ENCODE results near the gene UST. TPM values are rescaled to one million over a fixed set of nuclear protein-coding genes. Genes with fewer than 3 reads are reported as not detected.

UST gene
- total RNA-seq, 1 donor from 2014 or later = 33.3 TPM

GRCh38 chr6:149049230-149049629, 302.4 kb downstream of the UST start:
- Histone ChIP-seq H3K27ac (no peak overlapping the region), H3K4me3 (no peak overlapping the region), H3K36me3 (no peaks in the 10 kb centered on the region), H3K4me2 (no peak overlapping the region), H3K27me3 (no peaks in the 10 kb centered on the region), H2AFZ (replicated peaks) (no peak overlapping the region), H3K79me2 (ENCODE audit: low read depth) (no peaks in the 10 kb centered on the region), H3K9ac (no peak overlapping the region), H4K20me1 (ENCODE audit: low read depth) (no peaks in the 10 kb centered on the region), H3K9me3 (ENCODE audit: low read depth) (no peaks in the 10 kb centered on the region), H3K4me1 (peaks cover 7% of the 10 kb centered on the region), H3F3A (ENCODE audit: low read depth) (no peaks in the 10 kb centered on the region)
- peaks cover 3% of the 10 kb centered on the region for H3K27me3 Mint-ChIP-seq (ENCODE audit: insufficient read depth, low read depth)
- no peak overlapping the region for H3K27ac Mint-ChIP-seq
- H3K36me3 Mint-ChIP-seq = peaks cover 20% of the 10 kb centered on the region
- TF ChIP-seq CTCF (IDR thresholded peaks at IDR 0.05) = no peak
- TF ChIP-seq EZH2 (IDR thresholded peaks at IDR 0.05) = no peak
- no peak for TF ChIP-seq EZH2phosphoT487 (IDR thresholded peaks at IDR 0.05)
- no peaks in the 10 kb centered on the region for H3K9me3 Mint-ChIP-seq
- DNase-seq (ENCODE audit: low spot score) = no peak
- no peak overlapping the region for H3K4me3 Mint-ChIP-seq
- peaks cover 13% of the 10 kb centered on the region for H3K4me1 Mint-ChIP-seq

- H3K4me3 ChIP-seq = no peak overlapping the region
- Mint-ChIP-seq H3K9me3 (no peaks in the 10 kb centered on the region), H3K4me1 (peaks cover 15% of the 10 kb centered on the region), H3K36me3 (peaks cover 23% of the 10 kb centered on the region), H3K27me3 (ENCODE audit: insufficient read depth, low read depth) (peaks cover 3% of the 10 kb centered on the region), H3K27ac (no peak overlapping the region), H3K4me3 (no peak overlapping the region)
- H3K27ac ChIP-seq = no peak overlapping the region
- no peaks in the 10 kb centered on the region for H3K36me3 ChIP-seq
- H2AFZ ChIP-seq (replicated peaks) = no peak overlapping the region
- H3K9me3 ChIP-seq (ENCODE audit: low read depth) = no peaks in the 10 kb centered on the region
- H3K4me2 ChIP-seq = no peak overlapping the region
- H3K27me3 ChIP-seq = no peaks in the 10 kb centered on the region
- no peak for TF ChIP-seq EZH2phosphoT487 (IDR thresholded peaks at IDR 0.05)
- no peak for TF ChIP-seq EZH2 (IDR thresholded peaks at IDR 0.05)
- no peak for TF ChIP-seq CTCF (IDR thresholded peaks at IDR 0.05)
- H3K79me2 ChIP-seq (ENCODE audit: low read depth) = no peaks in the 10 kb centered on the region
- DNase-seq (ENCODE audit: low spot score) = no peak
- no peaks in the 10 kb centered on the region for H3F3A ChIP-seq (ENCODE audit: low read depth)
- peaks cover 7% of the 10 kb centered on the region for H3K4me1 ChIP-seq
- H4K20me1 ChIP-seq (ENCODE audit: low read depth) = no peaks in the 10 kb centered on the region
- H3K9ac ChIP-seq = no peak overlapping the region
These were observed 303.3 kb downstream of the UST start for GRCh38 chr6:149050160-149050559.

- H3K4me3 ChIP-seq = no peak overlapping the region
- H3K4me1 ChIP-seq = peaks cover 7% of the 10 kb centered on the region
- H3F3A ChIP-seq (ENCODE audit: low read depth) = no peaks in the 10 kb centered on the region
- H3K4me3 Mint-ChIP-seq = no peak overlapping the region
- peaks cover 10% of the 10 kb centered on the region for H3K4me1 Mint-ChIP-seq
- H3K27ac ChIP-seq = no peak overlapping the region
- no peak overlapping the region for H3K27ac Mint-ChIP-seq
- H3K36me3 ChIP-seq = no peaks in the 10 kb centered on the region
- H3K27me3 ChIP-seq = no peaks in the 10 kb centered on the region
- H3K36me3 Mint-ChIP-seq = peaks cover 18% of the 10 kb centered on the region
- no peaks in the 10 kb centered on the region for H4K20me1 ChIP-seq (ENCODE audit: low read depth)
- H3K9ac ChIP-seq = no peak overlapping the region
- H3K27me3 Mint-ChIP-seq (ENCODE audit: insufficient read depth, low read depth) = peaks cover 3% of the 10 kb centered on the region
- H3K79me2 ChIP-seq (ENCODE audit: low read depth) = no peaks in the 10 kb centered on the region
- no peaks in the 10 kb centered on the region for H3K9me3 ChIP-seq (ENCODE audit: low read depth)
- no peak for DNase-seq (ENCODE audit: low spot score)
- TF ChIP-seq EZH2 (IDR thresholded peaks at IDR 0.05) = no peak
- no peak overlapping the region for H3K4me2 ChIP-seq
- no peak overlapping the region for H2AFZ ChIP-seq (replicated peaks)
- H3K9me3 Mint-ChIP-seq = no peaks in the 10 kb centered on the region
These were observed 305.7 kb downstream of the UST start for GRCh38 chr6:149052350-149053106.

- DNase-seq (ENCODE audit: low spot score) = no peak
- Histone ChIP-seq H4K20me1 (ENCODE audit: low read depth) (no peaks in the 10 kb centered on the region), H3K9ac (no peak overlapping the region), H3K27ac (no peak overlapping the region), H2AFZ (replicated peaks) (no peak overlapping the region), H3K4me2 (no peak overlapping the region), H3K4me3 (no peak overlapping the region), H3K36me3 (no peaks in the 10 kb centered on the region), H3K4me1 (peaks cover 7% of the 10 kb centered on the region), H3K79me2 (ENCODE audit: low read depth) (no peaks in the 10 kb centered on the region), H3K27me3 (no peaks in the 10 kb centered on the region), H3F3A (ENCODE audit: low read depth) (no peaks in the 10 kb centered on the region), H3K9me3 (ENCODE audit: low read depth) (no peaks in the 10 kb centered on the region)
- Mint-ChIP-seq H3K27me3 (ENCODE audit: insufficient read depth, low read depth) (no peaks in the 10 kb centered on the region), H3K27ac (no peak overlapping the region), H3K36me3 (peaks cover 15% of the 10 kb centered on the region), H3K4me3 (no peak overlapping the region), H3K9me3 (no peaks in the 10 kb centered on the region), H3K4me1 (peaks cover 10% of the 10 kb centered on the region)
- no peak for TF ChIP-seq EZH2 (IDR thresholded peaks at IDR 0.05)
- no peak for TF ChIP-seq EZH2phosphoT487 (IDR thresholded peaks at IDR 0.05)
- no peak for TF ChIP-seq CTCF (IDR thresholded peaks at IDR 0.05)
These were observed 307.2 kb downstream of the UST start for GRCh38 chr6:149053848-149054558.
